CD4-positive, alpha-beta T cell (primary cell): ENCODE data around the gene POU2F2. TPM values are rescaled to one million over a fixed set of nuclear protein-coding genes. Genes with fewer than 3 reads are reported as not detected.

ENCODE experiments used
- ATAC-seq: fragments of 200-7000 bp; cut with Tn5 transposase; one replicate; pipeline ENCODE4 v1.10.0; 2022; ENCODE audit warnings: mild to moderate bottlenecking; ENCODE audit not compliant: poor library complexity
- CTCF ChIA-PET: fragments of 350-600 bp; sonication (Branson Sonifier 250); formaldehyde crosslinking; loops from one replicate; lab custom pipeline; 2021; ENCODE audit warnings: antibody characterized with exemption, inconsistent platforms; lab: Charles Lee
- POLR2A ChIA-PET: fragments of 350-600 bp; sonication (Branson Sonifier 250); formaldehyde crosslinking; loops from one replicate; lab custom pipeline; 2021; ENCODE audit warnings: antibody characterized with exemption, inconsistent platforms; lab: Charles Lee
- DNase-seq, 14 experiments: peaks; one replicate each; pipeline ENCODE4 v3.0.0-alpha.2; 2013 to 2020; ENCODE audit warnings: mixed read lengths in 2 of 14
- H3K27ac ChIP-seq, 2 donors: one replicate each; pipeline versions ENCODE4 v1.5.1 to v1.7.0; 2013; ENCODE audit warnings: low read length in 2 of 2, low read depth in 1 of 2, mild to moderate bottlenecking in 1 of 2
- H3K27me3 ChIP-seq, 2 experiments: 1 replicate in 1 of 2; 2 replicates in 1 of 2; pipeline versions ENCODE4 v1.6.1 to v1.7.0; 2013; ENCODE audit warnings: low read length in 2 of 2, control low read depth in 1 of 2, mild to moderate bottlenecking in 1 of 2, moderate library complexity in 1 of 2; ENCODE audit not compliant: insufficient read depth in 2 of 2, control insufficient read depth in 1 of 2
- H3K36me3 ChIP-seq: one replicate; pipeline ENCODE4 v1.6.1; 2013; ENCODE audit warnings: low read length, control low read depth; ENCODE audit not compliant: insufficient read depth
- H3K4me1 ChIP-seq: one replicate; pipeline ENCODE4 v1.6.1; 2013; ENCODE audit warnings: low read length, control low read depth; ENCODE audit not compliant: insufficient read depth
- H3K4me3 ChIP-seq: one replicate; pipeline ENCODE4 v1.5.1; 2013; ENCODE audit warnings: mild to moderate bottlenecking, low read length, moderate library complexity
- H3K9me3 ChIP-seq, 2 experiments: 1 replicate in 1 of 2; 2 replicates in 1 of 2; pipeline versions ENCODE4 v1.6.1 to v1.7.0; 2013; ENCODE audit warnings: low read length in 2 of 2, mild to moderate bottlenecking in 2 of 2, control low read depth in 1 of 2, moderate library complexity in 1 of 2; ENCODE audit not compliant: control insufficient read depth in 1 of 2, insufficient read depth in 1 of 2
- H3K27ac Mint-ChIP-seq: one replicate; pipeline ENCODE4 v1.8.0; 2020; ENCODE audit warnings: mixed read lengths
- H3K27me3 Mint-ChIP-seq: one replicate; pipeline ENCODE4 v1.8.0; 2021; ENCODE audit warnings: mixed read lengths
- H3K36me3 Mint-ChIP-seq: one replicate; pipeline ENCODE4 v1.8.0; 2021; ENCODE audit warnings: low read depth, mixed read lengths
- H3K4me1 Mint-ChIP-seq: one replicate; pipeline ENCODE4 v1.8.0; 2021; ENCODE audit warnings: low read depth, mixed read lengths
- H3K4me3 Mint-ChIP-seq: one replicate; pipeline ENCODE4 v1.8.0; 2020; ENCODE audit warnings: mild to moderate bottlenecking, mixed read lengths
- H3K9me3 Mint-ChIP-seq: one replicate; pipeline ENCODE4 v1.8.0; 2020; ENCODE audit warnings: mixed read lengths
- CTCF ChIP-seq: fragments of 200-600 bp; IDR thresholded peaks from one replicate; pipeline ENCODE4 v1.8.0; 2022; ENCODE audit warnings: antibody characterized with exemption, mild to moderate bottlenecking
- intact Hi-C, 2 experiments: fragments of 100-400 bp; cut with DNase I in 1 of 2; cut with micrococcal nuclease in 1 of 2; formaldehyde crosslinking; loops; one replicate each; pipeline versions ENCODE4 v1.15.1 to v1.9.0; 2023 to 2025; cut with DNase I, micrococcal nuclease
- total RNA-seq, 174 experiments: library from RNA in 2 of 174; stranded (reverse) in 2 of 174; gene quantifications; one replicate each; pipeline ENCODE4 v1.2.3 and lab custom pipeline; 2021 to 2026

Gene POU2F2
- total RNA-seq, 2 experiments from 2014 or later = 18.6 to 19.9 TPM

- ChIA-PET POLR2A (no interaction called here), CTCF (interaction anchor here (1.1 kb wide), 1 partner anchor 26 kb away, joined by 3 read pairs; no protein-coding TSS in a partner anchor)
- DNase-seq = no peak
- no peak for TF ChIP-seq CTCF
- intact Hi-C loops = loop anchor here in 1 of 2 experiments (1.0 to 5.0 kb wide), 2 partner anchors 39 to 288 kb away; no protein-coding TSS in a partner anchor
- Mint-ChIP-seq H3K4me1 (peaks cover 60% of the 10 kb centered on the region), H3K36me3 (peaks cover 25% of the 10 kb centered on the region), H3K9me3 (no peaks in the 10 kb centered on the region), H3K27me3 (no peaks in the 10 kb centered on the region), H3K4me3 (peak overlapping the region; percentile 50), H3K27ac (no peak overlapping the region)
- Histone ChIP-seq H3K27ac (no peak overlapping the region), H3K4me3 (no peak overlapping the region), H3K27me3 (no peaks in the 10 kb centered on the region), H3K9me3 (no peaks in the 10 kb centered on the region), H3K4me1 (peaks cover 66% of the 10 kb centered on the region), H3K36me3 (no peaks in the 10 kb centered on the region)
- no peak for ATAC-seq
These were observed 2.4 kb upstream of the POU2F2 start for GRCh38 chr19:42134535-42135070.

GRCh38 chr19:42132851-42133528, 744 bp upstream of the POU2F2 start:
- H3K9me3 Mint-ChIP-seq = no peaks in the 10 kb centered on the region

More at GRCh38 chr19:42132851-42133528, 744 bp upstream of the POU2F2 start:
- H3K4me1 Mint-ChIP-seq = peaks cover 72% of the 10 kb centered on the region
- ChIA-PET POLR2A (interaction anchor here (0.6 to 2.1 kb wide), 20 partner anchors 11 to 305 kb away, joined by 3 to 15 read pairs (median 5); partner anchors contain the start of genes CIC, GSK3A, PAFAH1B3 and PRR19), CTCF (interaction anchor here (0.6 to 1.9 kb wide), 19 partner anchors 9 to 163 kb away, joined by 3 to 15 read pairs (median 4); no protein-coding TSS in a partner anchor)
- Histone ChIP-seq H3K27ac (peak overlapping the region; percentile 71 to 76), H3K27me3 (no peaks in the 10 kb centered on the region), H3K4me1 (peaks cover 78% of the 10 kb centered on the region), H3K36me3 (no peaks in the 10 kb centered on the region), H3K9me3 (no peaks in the 10 kb centered on the region), H3K4me3 (peak overlapping the region; percentile 63)
- H3K4me3 Mint-ChIP-seq = peak overlapping the region; percentile 89
- ATAC-seq = peak; percentile 72
- H3K36me3 Mint-ChIP-seq = peaks cover 21% of the 10 kb centered on the region
- peak; percentile 71 to 92 (median 84) for DNase-seq
- intact Hi-C loops = loop anchor here (1.0 to 5.0 kb wide), 8 partner anchors 25 to 289 kb away; partner anchors contain the start of gene MEGF8 (in 2 of the 2)
- H3K27me3 Mint-ChIP-seq = no peaks in the 10 kb centered on the region
- peak; percentile 97 for TF ChIP-seq CTCF
- H3K27ac Mint-ChIP-seq = peak overlapping the region; percentile 71
